ENCODE measurements around the gene ESR1. TPM values are rescaled to one million over a fixed set of nuclear protein-coding genes. Genes with fewer than 3 reads are reported as not detected.

Gene ESR1
- total RNA-seq, 1 experiment from 2014 or later: not detected

DNA sequence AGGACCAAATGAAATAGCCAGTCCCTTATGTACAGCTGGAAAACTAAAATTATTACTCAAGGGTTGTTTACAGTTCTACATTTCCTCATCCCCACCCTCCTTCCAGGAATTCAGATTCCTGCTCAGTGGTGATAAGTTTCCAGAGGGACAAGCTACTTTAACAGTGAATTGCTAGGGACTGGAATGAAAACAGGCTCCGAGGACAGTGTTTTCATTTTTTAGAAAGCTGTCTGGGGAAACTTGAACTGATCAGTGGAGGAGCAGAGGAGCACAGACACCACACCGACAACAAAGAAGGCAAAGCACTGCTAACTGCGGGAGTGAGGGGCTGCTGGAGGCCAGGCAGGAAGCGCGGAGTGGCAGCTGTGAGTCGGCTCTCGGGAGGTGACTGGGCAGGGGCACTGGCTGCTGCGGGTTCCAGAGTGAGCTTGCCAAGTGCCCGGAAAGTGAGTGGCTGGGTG is 322.2 kb downstream of the ESR1 start:
- H2BK120ac ChIP-seq (ENCODE audit: low read depth, low read length, poor library complexity, severe bottlenecking): no peak overlapping the region
- Mint-ChIP-seq H3K4me1 (no peaks in the 10 kb centered on the region; a peak in 1 of 4 replicates), H3K27me3 (ENCODE audit: low read depth) (no peaks in the 10 kb centered on the region), H3K36me3 (ENCODE audit: insufficient read depth in 1 of 3, low read depth in 3 of 3) (no peaks in the 10 kb centered on the region), H3K9me3 (no peaks in the 10 kb centered on the region; a peak in 1 of 5 replicates), H3K4me3 (no peak overlapping the region), H3K27ac (0 out of 7 replicates have a peak overlapping the region, but pooled peaks of 1 of the 3 experiments have one; percentile 45)
- no peak overlapping the region for H4K91ac ChIP-seq (ENCODE audit: insufficient read length, low read depth, low read length)
- peak overlapping the region; percentile 25; the same call in 1 of the 2 replicates for H3K14ac ChIP-seq (ENCODE audit: insufficient read depth, low read length)
- TF ChIP-seq, protein P1, sequence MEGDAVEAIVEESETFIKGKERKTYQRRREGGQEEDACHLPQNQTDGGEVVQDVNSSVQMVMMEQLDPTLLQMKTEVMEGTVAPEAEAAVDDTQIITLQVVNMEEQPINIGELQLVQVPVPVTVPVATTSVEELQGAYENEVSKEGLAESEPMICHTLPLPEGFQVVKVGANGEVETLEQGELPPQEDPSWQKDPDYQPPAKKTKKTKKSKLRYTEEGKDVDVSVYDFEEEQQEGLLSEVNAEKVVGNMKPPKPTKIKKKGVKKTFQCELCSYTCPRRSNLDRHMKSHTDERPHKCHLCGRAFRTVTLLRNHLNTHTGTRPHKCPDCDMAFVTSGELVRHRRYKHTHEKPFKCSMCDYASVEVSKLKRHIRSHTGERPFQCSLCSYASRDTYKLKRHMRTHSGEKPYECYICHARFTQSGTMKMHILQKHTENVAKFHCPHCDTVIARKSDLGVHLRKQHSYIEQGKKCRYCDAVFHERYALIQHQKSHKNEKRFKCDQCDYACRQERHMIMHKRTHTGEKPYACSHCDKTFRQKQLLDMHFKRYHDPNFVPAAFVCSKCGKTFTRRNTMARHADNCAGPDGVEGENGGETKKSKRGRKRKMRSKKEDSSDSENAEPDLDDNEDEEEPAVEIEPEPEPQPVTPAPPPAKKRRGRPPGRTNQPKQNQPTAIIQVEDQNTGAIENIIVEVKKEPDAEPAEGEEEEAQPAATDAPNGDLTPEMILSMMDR (conservative IDR thresholded peaks at IDR 0.05): no peak
- no peaks in the 10 kb centered on the region for H3K79me2 ChIP-seq (ENCODE audit: insufficient read depth, low read length)
- no peak overlapping the region for H2BK12ac ChIP-seq (ENCODE audit: insufficient read length, low read depth, low read length)
- H3K4me2 ChIP-seq (ENCODE audit: insufficient read depth, insufficient read length, low read length): no peak overlapping the region
- H2BK5ac ChIP-seq (ENCODE audit: insufficient read length, low read length): no peak overlapping the region
- no peak overlapping the region for H2BK15ac ChIP-seq (ENCODE audit: low read depth, low read length)
- no peaks in the 10 kb centered on the region for H3K4me1 ChIP-seq (ENCODE audit: insufficient read depth, low read length)
- H3K18ac ChIP-seq (ENCODE audit: insufficient read length, low read depth, low read length): no peak overlapping the region
- no peak overlapping the region for H3T11ph ChIP-seq (ENCODE audit: low read length)
- H3K56ac ChIP-seq (ENCODE audit: insufficient read length, low read depth, low read length): no peak overlapping the region
- no peak overlapping the region for H2AK5ac ChIP-seq (ENCODE audit: insufficient read length, low read length)
- H3K79me1 ChIP-seq (ENCODE audit: insufficient read depth, low read depth, low read length, poor library complexity, severe bottlenecking): no peaks in the 10 kb centered on the region
- H4K8ac ChIP-seq (replicated peaks; ENCODE audit: insufficient read length, low read depth, low read length): no peak overlapping the region
- H3K27ac ChIP-seq (ENCODE audit: insufficient read length, low read depth, low read length): no peak overlapping the region
- H3K4ac ChIP-seq (ENCODE audit: low read depth, low read length): no peak overlapping the region
- no peak overlapping the region for H2BK20ac ChIP-seq (ENCODE audit: low read depth, low read length, poor library complexity, severe bottlenecking)
- no peak overlapping the region for H3K23ac ChIP-seq (ENCODE audit: insufficient read length, low read depth, low read length)
- DNase-seq: peak; percentile 43
- H4K5ac ChIP-seq (ENCODE audit: insufficient read length, low read depth, low read length): no peak overlapping the region
- no peak overlapping the region for H2AFZ ChIP-seq (ENCODE audit: low read length)
- no CpG with 5 or more reads among the region's 9 CpGs for WGBS (ENCODE audit: extremely low coverage, insufficient read length, low lambda C conversion rate)
- H3K27me3 ChIP-seq (ENCODE audit: insufficient read depth, low read length): no peaks in the 10 kb centered on the region
- H3K9ac ChIP-seq (ENCODE audit: extremely low read depth, insufficient read length, low read length): no peak overlapping the region
- no peaks in the 10 kb centered on the region for H3K23me2 ChIP-seq (ENCODE audit: insufficient read length, low read depth, low read length, poor library complexity, severe bottlenecking)
- no peaks in the 10 kb centered on the region for H3K9me3 ChIP-seq (ENCODE audit: control insufficient read depth, low read depth, low read length)
- H4K20me1 ChIP-seq (ENCODE audit: control insufficient read depth, insufficient read depth, insufficient read length): no peaks in the 10 kb centered on the region
